ENCODE data around the gene SNX10.
A peak's percentile ranks its signal among the peaks of the same experiment; 100 is the strongest.

Gene SNX10

GRCh38 chr7:26340476-26341018 is 48.9 kb downstream of the SNX10 start:
- DNase-seq, result no peak

- DNase-seq, result no peak
Observed at GRCh38 chr7:26343320-26343832, 51.7 kb downstream of the SNX10 start.

GRCh38 chr7:26343837-26344236 is 52.2 kb downstream of the SNX10 start:
- DNase-seq, result no peak

- DNase-seq, result no peak
Observed at GRCh38 chr7:26345202-26345601, 53.5 kb downstream of the SNX10 start.

GRCh38 chr7:26345837-26346236 is 54.2 kb downstream of the SNX10 start:
- no peak for DNase-seq

- DNase-seq, result no peak
Observed at GRCh38 chr7:26346611-26347203, 55.0 kb downstream of the SNX10 start.

GRCh38 chr7:26348234-26348851 is 56.7 kb downstream of the SNX10 start:
- no peak for DNase-seq

- DNase-seq, result no peak
Observed at GRCh38 chr7:26349005-26349915, 57.6 kb downstream of the SNX10 start.

GRCh38 chr7:26351171-26351570 is 59.5 kb downstream of the SNX10 start:
- DNase-seq, result no peak

GRCh38 chr7:26356229-26356628 is 64.6 kb downstream of the SNX10 start:
- DNase-seq, result no peak

GRCh38 chr7:26356929-26357798 is 65.5 kb downstream of the SNX10 start:
- DNase-seq, result no peak

GRCh38 chr7:26357799-26358151 is 66.1 kb downstream of the SNX10 start:
- DNase-seq, result no peak

- DNase-seq, result no peak
Observed at GRCh38 chr7:26360650-26361049, 69.0 kb downstream of the SNX10 start.

GRCh38 chr7:26361637-26362036 is 70.0 kb downstream of the SNX10 start:
- DNase-seq, result no peak

GRCh38 chr7:26363465-26363864 is 71.8 kb downstream of the SNX10 start:
- no peak for DNase-seq

GRCh38 chr7:26365077-26365900 is 73.6 kb downstream of the SNX10 start:
- peak; percentile 83 for DNase-seq

- DNase-seq, result no peak
Observed at GRCh38 chr7:26365901-26366275, 74.2 kb downstream of the SNX10 start.

GRCh38 chr7:26367219-26367711 is 75.6 kb downstream of the SNX10 start:
- no peak for DNase-seq

- no peak for DNase-seq
Observed at GRCh38 chr7:26368542-26368941, 76.9 kb downstream of the SNX10 start.

- DNase-seq, result peak; percentile 68
Observed at GRCh38 chr7:26369593-26369992, 77.9 kb downstream of the SNX10 start.

GRCh38 chr7:26370011-26370410 is 78.3 kb downstream of the SNX10 start:
- DNase-seq, result peak; percentile 66

Data from SHP77 treated with DMSO at 0.1 percent for 48 hours (cell line).